Measurements from ENCODE around the gene DDX41.

DNA sequence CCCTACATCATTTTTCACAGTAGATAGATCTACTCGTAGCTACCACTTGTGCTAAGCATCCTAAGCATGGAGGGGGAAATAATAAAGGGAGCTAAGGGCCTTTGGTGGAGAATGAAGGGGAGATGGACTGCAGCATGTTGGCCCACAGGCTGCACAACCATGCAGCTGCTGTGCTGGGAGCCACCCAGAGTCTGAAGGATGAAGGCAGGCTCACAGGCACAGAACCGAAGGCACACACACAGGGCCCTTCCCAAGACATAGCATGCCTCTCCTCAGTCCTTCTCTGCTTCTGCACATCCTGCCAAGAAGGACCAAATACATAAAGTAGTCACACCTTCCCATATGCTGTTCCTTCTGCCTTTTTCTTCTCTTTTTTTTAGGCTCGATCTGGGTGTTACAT, 31.0 kb upstream of the DDX41 start:
- TF ChIP-seq, protein P1, sequence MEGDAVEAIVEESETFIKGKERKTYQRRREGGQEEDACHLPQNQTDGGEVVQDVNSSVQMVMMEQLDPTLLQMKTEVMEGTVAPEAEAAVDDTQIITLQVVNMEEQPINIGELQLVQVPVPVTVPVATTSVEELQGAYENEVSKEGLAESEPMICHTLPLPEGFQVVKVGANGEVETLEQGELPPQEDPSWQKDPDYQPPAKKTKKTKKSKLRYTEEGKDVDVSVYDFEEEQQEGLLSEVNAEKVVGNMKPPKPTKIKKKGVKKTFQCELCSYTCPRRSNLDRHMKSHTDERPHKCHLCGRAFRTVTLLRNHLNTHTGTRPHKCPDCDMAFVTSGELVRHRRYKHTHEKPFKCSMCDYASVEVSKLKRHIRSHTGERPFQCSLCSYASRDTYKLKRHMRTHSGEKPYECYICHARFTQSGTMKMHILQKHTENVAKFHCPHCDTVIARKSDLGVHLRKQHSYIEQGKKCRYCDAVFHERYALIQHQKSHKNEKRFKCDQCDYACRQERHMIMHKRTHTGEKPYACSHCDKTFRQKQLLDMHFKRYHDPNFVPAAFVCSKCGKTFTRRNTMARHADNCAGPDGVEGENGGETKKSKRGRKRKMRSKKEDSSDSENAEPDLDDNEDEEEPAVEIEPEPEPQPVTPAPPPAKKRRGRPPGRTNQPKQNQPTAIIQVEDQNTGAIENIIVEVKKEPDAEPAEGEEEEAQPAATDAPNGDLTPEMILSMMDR (IDR thresholded peaks at IDR 0.05): no peak
- TF ChIP-seq POLR2AphosphoS5 (IDR thresholded peaks at IDR 0.05): no peak
